ENCODE data around the gene RAMACL.
A peak's percentile ranks its signal among the peaks of the same experiment; 100 is the strongest.
"Not testable (repeated sequence)": the region's sequence is repeated elsewhere in the genome, so short reads cannot be mapped to it uniquely, and the experiment has no call there.

RAMACL gene

GRCh38 chr6:166556863-166557322 lies 29.6 kb downstream of the RAMACL start:
- no peak for DNase-seq (ENCODE audit: low read depth in 2 of 2)

GRCh38 chr6:166556336-166556735 lies 30.1 kb downstream of the RAMACL start:
- DNase-seq (ENCODE audit: low read depth in 2 of 2), result no peak

GRCh38 chr6:166555086-166555485 lies 31.4 kb downstream of the RAMACL start:
- DNase-seq (ENCODE audit: low read depth in 2 of 2), result no peak

GRCh38 chr6:166554316-166554715 lies 32.2 kb downstream of the RAMACL start:
- DNase-seq (ENCODE audit: low read depth in 2 of 2), result no peak

- DNase-seq (ENCODE audit: low read depth in 2 of 2), result no peak
Observed at GRCh38 chr6:166553563-166554271, 32.8 kb downstream of the RAMACL start.

GRCh38 chr6:166552600-166552999 lies 33.9 kb downstream of the RAMACL start:
- no peak for DNase-seq (ENCODE audit: low read depth in 2 of 2)

- no peak for DNase-seq (ENCODE audit: low read depth in 2 of 2)
Observed at GRCh38 chr6:166551754-166552495, 34.6 kb downstream of the RAMACL start.

- DNase-seq (ENCODE audit: low read depth in 2 of 2), result no peak
Observed at GRCh38 chr6:166546653-166547052, 39.8 kb downstream of the RAMACL start.

GRCh38 chr6:166545156-166546034 lies 41.1 kb downstream of the RAMACL start:
- no peak for DNase-seq (ENCODE audit: low read depth in 2 of 2)

GRCh38 chr6:166544296-166544605 lies 42.2 kb downstream of the RAMACL start:
- no peak for DNase-seq (ENCODE audit: low read depth in 2 of 2)

GRCh38 chr6:166543603-166544295 lies 42.7 kb downstream of the RAMACL start:
- DNase-seq (ENCODE audit: low read depth in 2 of 2), result no peak

GRCh38 chr6:166542580-166542912 lies 43.9 kb downstream of the RAMACL start:
- DNase-seq (ENCODE audit: low read depth in 2 of 2), result no peak

GRCh38 chr6:166541876-166542579 lies 44.5 kb downstream of the RAMACL start:
- DNase-seq (ENCODE audit: low read depth in 2 of 2), result no peak

- DNase-seq (ENCODE audit: low read depth in 2 of 2), result no peak
Observed at GRCh38 chr6:166541366-166541765, 45.1 kb downstream of the RAMACL start.

- peak; percentile 22 to 24 for DNase-seq (ENCODE audit: low read depth in 2 of 2)
Observed at GRCh38 chr6:166540631-166541331, 45.7 kb downstream of the RAMACL start.

GRCh38 chr6:166539543-166539942 lies 46.9 kb downstream of the RAMACL start:
- no peak for DNase-seq (ENCODE audit: low read depth in 2 of 2)

GRCh38 chr6:166539011-166539385 lies 47.5 kb downstream of the RAMACL start:
- not testable (repeated sequence) for DNase-seq (ENCODE audit: low read depth in 2 of 2)

- no peak for DNase-seq (ENCODE audit: low read depth in 2 of 2)
Observed at GRCh38 chr6:166538297-166539010, 48.0 kb downstream of the RAMACL start.

GRCh38 chr6:166534658-166535406 lies 51.6 kb downstream of the RAMACL start:
- no peak for DNase-seq (ENCODE audit: low read depth in 2 of 2)
